Measurements from ENCODE around the gene SEZ6. TPM values are rescaled to one million over a fixed set of nuclear protein-coding genes. Genes with fewer than 3 reads are reported as not detected.

SEZ6 gene
- total RNA-seq, 1 experiment from 2014 or later = 2.6 TPM

DNA sequence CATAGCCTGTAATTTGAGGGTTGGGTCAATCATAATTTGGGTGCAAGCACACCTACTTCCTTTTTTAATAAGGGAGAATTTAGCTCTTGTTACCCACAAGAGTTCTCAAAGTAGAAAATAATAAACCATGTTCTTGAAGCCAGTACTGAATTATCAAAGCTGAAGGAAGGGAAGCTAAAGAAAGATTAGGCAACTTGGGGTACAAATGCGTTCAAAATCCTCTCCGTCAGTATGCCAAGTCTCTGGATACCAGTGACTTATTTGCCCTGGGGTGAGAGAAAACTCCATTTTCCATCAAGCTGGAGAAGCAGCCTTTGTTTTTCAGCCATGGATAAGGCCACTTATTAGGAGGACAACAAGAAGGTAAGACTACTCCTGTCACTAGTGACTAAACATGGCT lies 79.5 kb downstream of the SEZ6 start:
- DNase-seq (ENCODE audit: low spot score) = no peak
- Histone ChIP-seq H3K9me3 (ENCODE audit: low read depth, low read length, poor library complexity, severe bottlenecking) (no peaks in the 10 kb centered on the region), H3K4me1 (ENCODE audit: insufficient read depth, low read length, poor library complexity, severe bottlenecking) (peaks cover 8% of the 10 kb centered on the region), H3K27me3 (replicated peaks; ENCODE audit: insufficient read depth, low read depth, low read length, poor library complexity) (no peaks in the 10 kb centered on the region), H3K36me3 (ENCODE audit: insufficient read depth, low read length, poor library complexity, severe bottlenecking) (peaks cover 41% of the 10 kb centered on the region), H3K27ac (ENCODE audit: low read depth, low read length, poor library complexity, severe bottlenecking) (peak overlapping the region; percentile 43), H3K4me3 (ENCODE audit: low read depth, low read length, poor library complexity, severe bottlenecking) (no peak overlapping the region)
- CTCF ChIA-PET = no interaction called here
- POLR2A ChIA-PET (ENCODE audit: low non-redundant PET) = no interaction called here
- BruUV-seq (replicated peaks) = no TSS peak
- intact Hi-C loops (cut with micrococcal nuclease; ENCODE audit: unreplicated experiment) = no loop called here
- no peak for TF ChIP-seq EZH2 (IDR thresholded peaks at IDR 0.05; ENCODE audit: borderline replicate concordance, low read depth, low read length, poor library complexity, severe bottlenecking)
- TF ChIP-seq, protein P1, sequence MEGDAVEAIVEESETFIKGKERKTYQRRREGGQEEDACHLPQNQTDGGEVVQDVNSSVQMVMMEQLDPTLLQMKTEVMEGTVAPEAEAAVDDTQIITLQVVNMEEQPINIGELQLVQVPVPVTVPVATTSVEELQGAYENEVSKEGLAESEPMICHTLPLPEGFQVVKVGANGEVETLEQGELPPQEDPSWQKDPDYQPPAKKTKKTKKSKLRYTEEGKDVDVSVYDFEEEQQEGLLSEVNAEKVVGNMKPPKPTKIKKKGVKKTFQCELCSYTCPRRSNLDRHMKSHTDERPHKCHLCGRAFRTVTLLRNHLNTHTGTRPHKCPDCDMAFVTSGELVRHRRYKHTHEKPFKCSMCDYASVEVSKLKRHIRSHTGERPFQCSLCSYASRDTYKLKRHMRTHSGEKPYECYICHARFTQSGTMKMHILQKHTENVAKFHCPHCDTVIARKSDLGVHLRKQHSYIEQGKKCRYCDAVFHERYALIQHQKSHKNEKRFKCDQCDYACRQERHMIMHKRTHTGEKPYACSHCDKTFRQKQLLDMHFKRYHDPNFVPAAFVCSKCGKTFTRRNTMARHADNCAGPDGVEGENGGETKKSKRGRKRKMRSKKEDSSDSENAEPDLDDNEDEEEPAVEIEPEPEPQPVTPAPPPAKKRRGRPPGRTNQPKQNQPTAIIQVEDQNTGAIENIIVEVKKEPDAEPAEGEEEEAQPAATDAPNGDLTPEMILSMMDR (conservative IDR thresholded peaks at IDR 0.05; ENCODE audit: low read depth, low read length) = no peak

DNA sequence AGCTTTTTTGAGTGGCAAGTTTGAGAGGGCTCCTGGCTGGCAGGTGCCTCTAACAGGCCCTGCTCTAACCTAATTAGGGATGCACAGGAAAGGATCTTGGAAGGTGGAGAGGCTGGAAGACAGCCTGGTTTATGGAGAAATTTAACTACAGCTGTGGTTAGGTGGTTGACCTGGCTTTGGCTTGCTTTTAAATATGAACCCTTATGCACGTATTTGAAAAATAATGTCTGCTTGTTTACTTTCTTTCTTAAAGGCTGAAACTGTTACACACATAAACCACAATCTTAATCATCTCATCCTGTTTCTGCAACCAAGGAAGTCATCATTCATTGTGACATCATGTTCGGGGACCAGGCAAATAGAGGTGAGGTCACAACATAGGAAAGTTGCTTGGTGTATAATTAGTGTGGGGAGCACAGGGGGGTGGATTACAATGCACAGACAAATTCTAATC lies 79.9 kb downstream of the SEZ6 start:
- ChIA-PET POLR2A (ENCODE audit: low non-redundant PET) (no interaction called here), CTCF (no interaction called here)
- DNase-seq (ENCODE audit: low spot score) = no peak
- Histone ChIP-seq H3K27ac (ENCODE audit: low read depth, low read length, poor library complexity, severe bottlenecking) (peak overlapping the region; percentile 43), H3K36me3 (ENCODE audit: insufficient read depth, low read length, poor library complexity, severe bottlenecking) (peaks cover 45% of the 10 kb centered on the region), H3K4me3 (ENCODE audit: low read depth, low read length, poor library complexity, severe bottlenecking) (no peak overlapping the region), H3K4me1 (ENCODE audit: insufficient read depth, low read length, poor library complexity, severe bottlenecking) (peaks cover 8% of the 10 kb centered on the region), H3K9me3 (ENCODE audit: low read depth, low read length, poor library complexity, severe bottlenecking) (no peaks in the 10 kb centered on the region), H3K27me3 (replicated peaks; ENCODE audit: insufficient read depth, low read depth, low read length, poor library complexity) (no peaks in the 10 kb centered on the region)
- no TSS peak for BruUV-seq (replicated peaks)
- intact Hi-C loops (cut with micrococcal nuclease; ENCODE audit: unreplicated experiment) = no loop called here
- TF ChIP-seq EZH2 (IDR thresholded peaks at IDR 0.05; ENCODE audit: borderline replicate concordance, low read depth, low read length, poor library complexity, severe bottlenecking) = no peak
- TF ChIP-seq, protein P1 (conservative IDR thresholded peaks at IDR 0.05; ENCODE audit: low read depth, low read length) = no peak

- ChIA-PET CTCF (no interaction called here), POLR2A (ENCODE audit: low non-redundant PET) (no interaction called here)
- no TSS peak for BruUV-seq (replicated peaks)
- DNase-seq (ENCODE audit: low spot score) = no peak
- H3K27me3 ChIP-seq (replicated peaks; ENCODE audit: insufficient read depth, low read depth, low read length, poor library complexity) = no peaks in the 10 kb centered on the region
- H3K4me3 ChIP-seq (ENCODE audit: low read depth, low read length, poor library complexity, severe bottlenecking) = no peak overlapping the region
- intact Hi-C loops (cut with micrococcal nuclease; ENCODE audit: unreplicated experiment) = no loop called here
- no peaks in the 10 kb centered on the region for H3K4me1 ChIP-seq (ENCODE audit: insufficient read depth, low read length, poor library complexity, severe bottlenecking)
- no peaks in the 10 kb centered on the region for H3K9me3 ChIP-seq (ENCODE audit: low read depth, low read length, poor library complexity, severe bottlenecking)
- peaks cover 90% of the 10 kb centered on the region for H3K36me3 ChIP-seq (ENCODE audit: insufficient read depth, low read length, poor library complexity, severe bottlenecking)
- TF ChIP-seq, protein P1 (conservative IDR thresholded peaks at IDR 0.05; ENCODE audit: low read depth, low read length) = no peak
- no peak for TF ChIP-seq EZH2 (IDR thresholded peaks at IDR 0.05; ENCODE audit: borderline replicate concordance, low read depth, low read length, poor library complexity, severe bottlenecking)
- no peak overlapping the region for H3K27ac ChIP-seq (ENCODE audit: low read depth, low read length, poor library complexity, severe bottlenecking)
These were observed 85.6 kb downstream of the SEZ6 start for GRCh38 chr17:28920201-28920600.
